HL-60 (cell line): ENCODE results near the gene TSPAN13.

Experiments
- DNase-seq, 2 experiments: peaks; one replicate each; pipeline ENCODE4 v3.0.0-alpha.2; 2010 to 2020; ENCODE audit warnings: low read depth in 1 of 2, low spot score in 1 of 2
- H3K27ac ChIP-seq: fragments of 250-450 bp; sonication (Bioruptor Pico); replicated peaks from 2 replicates; pipeline ENCODE4 v1.5.1; 2020; ENCODE audit warnings: mild to moderate bottlenecking, moderate library complexity
- H3K27me3 ChIP-seq: fragments of 250-450 bp; sonication (Bioruptor Pico); 2 replicates; pipeline ENCODE4 v1.5.1; 2021; ENCODE audit warnings: mild to moderate bottlenecking, moderate library complexity; ENCODE audit not compliant: insufficient read depth, poor library complexity, severe bottlenecking
- H3K4me3 ChIP-seq: replicated peaks from 2 replicates; pipeline ENCODE4 v1.5.1; 2011; ENCODE audit warnings: mild to moderate bottlenecking, control low read depth, low read length; ENCODE audit not compliant: insufficient read depth
- CTCF ChIP-seq: IDR thresholded peaks from one replicate; pipeline ENCODE4 v1.5.1; 2011; ENCODE audit warnings: low read length, control low read depth, inconsistent platforms; ENCODE audit not compliant: insufficient read depth
- GABPA ChIP-seq: IDR thresholded peaks from 2 replicates; pipeline ENCODE4 v1.6.1; 2012; ENCODE audit warnings: low read depth
- POLR2AphosphoS5 ChIP-seq: IDR thresholded peaks from 2 replicates; pipeline ENCODE4 v1.6.1; 2012; ENCODE audit warnings: low read depth
- REST ChIP-seq: IDR thresholded peaks from 2 replicates; pipeline ENCODE4 v1.6.1; 2012; ENCODE audit warnings: low read depth; ENCODE audit not compliant: insufficient replicate concordance
- SPI1 ChIP-seq: IDR thresholded peaks from 2 replicates; pipeline ENCODE4 v1.6.1; 2012; ENCODE audit warnings: low read depth, mild to moderate bottlenecking, borderline replicate concordance

The TSPAN13 gene

GRCh38 chr7:16741676-16742075, 11.9 kb upstream of the TSPAN13 start:
- no peak for TF ChIP-seq REST
- DNase-seq = no peak
- H3K27ac ChIP-seq = no peak overlapping the region

GRCh38 chr7:16742547-16742946, 11.0 kb upstream of the TSPAN13 start:
- TF ChIP-seq SPI1 (no peak), CTCF (no peak), GABPA (no peak), REST (no peak), POLR2AphosphoS5 (no peak)
- H3K27ac ChIP-seq = no peak overlapping the region
- H3K4me3 ChIP-seq = no peak overlapping the region
- H3K27me3 ChIP-seq = no peaks in the 10 kb centered on the region
- no peak for DNase-seq

More at GRCh38 chr7:16741676-16742075, 11.9 kb upstream of the TSPAN13 start:
- Histone ChIP-seq H3K4me3 (no peak overlapping the region), H3K27me3 (no peaks in the 10 kb centered on the region)

GRCh38 chr7:16743236-16743635, 10.3 kb upstream of the TSPAN13 start:
- Histone ChIP-seq H3K4me3 (no peak overlapping the region), H3K27me3 (no peaks in the 10 kb centered on the region), H3K27ac (no peak overlapping the region)
- DNase-seq = no peak
- TF ChIP-seq REST = no peak
- TF ChIP-seq POLR2AphosphoS5 = no peak
- no peak for TF ChIP-seq SPI1
- no peak for TF ChIP-seq CTCF
- no peak for TF ChIP-seq GABPA
